H1 (cell line): ENCODE results near the gene NSUN4. TPM values are rescaled to one million over a fixed set of nuclear protein-coding genes. Genes with fewer than 3 reads are reported as not detected.

Experiments used
- CTCF ChIA-PET: fragments of 300-600 bp; sonication (Branson Sonifier 250); formaldehyde crosslinking; loops from one replicate; lab custom pipeline; 2021; ENCODE audit not compliant: partially characterized antibody; lab: Charles Lee
- POLR2A ChIA-PET: fragments of 300-600 bp; sonication (Branson Sonifier 250); formaldehyde crosslinking; loops from one replicate; lab custom pipeline; 2021; ENCODE audit warnings: inconsistent platforms; ENCODE audit not compliant: partially characterized antibody; lab: Charles Lee
- DNase-seq, 2 experiments: peaks; one replicate each; pipeline versions ENCODE4 v3.0.0 to v3.0.0-alpha.2; 2010 to 2022; ENCODE audit warnings: low spot score in 2 of 2, low read depth in 1 of 2, mixed read lengths in 1 of 2
- FAIRE-seq: peaks from 2 replicates; lab custom pipeline; 2011; peaks lifted over from hg19 to GRCh38; lab: Jason Lieb, UNC
- H2AFZ ChIP-seq: 2 replicates; pipeline ENCODE4 v1.8.1; 2012; ENCODE audit warnings: low read length, inconsistent platforms
- H2AK5ac ChIP-seq: 2 replicates; pipeline ENCODE4 v1.6.1; 2013; ENCODE audit warnings: low read depth, low read length
- H2BK120ac ChIP-seq: replicated peaks from 2 replicates; pipeline ENCODE3; 2013; ENCODE audit warnings: low read depth, low read length, inconsistent platforms
- H2BK12ac ChIP-seq: 2 replicates; pipeline ENCODE4 v1.6.1; 2013; ENCODE audit warnings: low read depth, low read length
- H2BK15ac ChIP-seq: 2 replicates; pipeline ENCODE4 v1.6.1; 2013; ENCODE audit warnings: low read length
- H2BK20ac ChIP-seq: 2 replicates; pipeline ENCODE4 v1.6.1; 2013; ENCODE audit warnings: low read length
- H2BK5ac ChIP-seq: 2 replicates; pipeline ENCODE4 v1.6.1; 2013; ENCODE audit warnings: low read depth, low read length
- H3K14ac ChIP-seq: 2 replicates; pipeline ENCODE4 v1.6.1; 2013; ENCODE audit warnings: inconsistent platforms; ENCODE audit not compliant: insufficient read length
- H3K18ac ChIP-seq: 2 replicates; pipeline ENCODE4 v1.6.1; 2013; ENCODE audit warnings: low read length; ENCODE audit errors: extremely low read depth
- H3K23ac ChIP-seq: 2 replicates; pipeline ENCODE4 v1.6.1; 2013; ENCODE audit warnings: inconsistent platforms; ENCODE audit not compliant: insufficient read length
- H3K23me2 ChIP-seq: 2 replicates; pipeline ENCODE4 v1.6.1; 2013; ENCODE audit warnings: low read depth, low read length
- H3K27ac ChIP-seq: 2 replicates; pipeline ENCODE4 v1.6.1; 2011; ENCODE audit warnings: low read depth, low read length, inconsistent platforms
- H3K27me3 ChIP-seq, 4 experiments: replicated peaks in 1 of 4; 1 replicate in 1 of 4; 2 replicates in 3 of 4; pipeline versions ENCODE4 v1.6.1 to v1.8.1; 2011 to 2013; ENCODE audit warnings: low read length in 3 of 4, mild to moderate bottlenecking in 3 of 4, inconsistent platforms in 2 of 4, mixed read lengths in 2 of 4, moderate library complexity in 1 of 4; ENCODE audit not compliant: control insufficient read depth in 3 of 4, insufficient read depth in 3 of 4; ENCODE audit errors: extremely low read depth in 1 of 4
- H3K36me3 ChIP-seq, 4 experiments: 2 replicates each; pipeline versions ENCODE4 v1.6.1 to v1.8.1; 2011 to 2013; ENCODE audit warnings: mild to moderate bottlenecking in 4 of 4, low read length in 3 of 4, moderate library complexity in 2 of 4, control low read depth in 1 of 4, inconsistent platforms in 1 of 4; ENCODE audit not compliant: insufficient read depth in 4 of 4, control insufficient read depth in 2 of 4
- H3K4ac ChIP-seq: replicated peaks from 2 replicates; pipeline ENCODE3; 2013; ENCODE audit warnings: low read length, low read depth, mixed read lengths, inconsistent platforms; ENCODE audit not compliant: insufficient read length
- H3K4me1 ChIP-seq, 4 experiments: replicated peaks in 1 of 4; 1 replicate in 1 of 4; 2 replicates in 3 of 4; pipeline versions ENCODE4 v1.6.1 to v1.8.1; 2011 to 2013; ENCODE audit warnings: low read length in 3 of 4, inconsistent platforms in 2 of 4, mixed read lengths in 1 of 4; ENCODE audit not compliant: insufficient read depth in 4 of 4, control insufficient read depth in 3 of 4
- H3K4me2 ChIP-seq, 2 experiments: 2 replicates each; pipeline versions ENCODE4 v1.6.1 to v1.8.1; 2011 to 2013; ENCODE audit warnings: low read depth in 2 of 2, low read length in 2 of 2, control low read depth in 1 of 2, inconsistent platforms in 1 of 2, mild to moderate bottlenecking in 1 of 2; ENCODE audit not compliant: insufficient read depth in 1 of 2
- H3K4me3 ChIP-seq, 4 experiments: fragments of 200-600, 300-600 bp in 1 of 4; sonication (generic), shearing (Covaris generic), sonication (Bioruptor Twin) in 1 of 4; 2 replicates each; pipeline versions ENCODE4 v1.5.1 to v1.8.1; 2011 to 2016; ENCODE audit warnings: low read length in 4 of 4, low read depth in 3 of 4, control low read depth in 2 of 4, inconsistent platforms in 2 of 4, mild to moderate bottlenecking in 2 of 4, mixed read lengths in 1 of 4, moderate library complexity in 1 of 4; ENCODE audit not compliant: insufficient read depth in 2 of 4; ENCODE audit errors: extremely low read depth in 1 of 4
- H3K56ac ChIP-seq: replicated peaks from 2 replicates; pipeline ENCODE3; 2013; ENCODE audit warnings: low read depth, mild to moderate bottlenecking, mixed read lengths, low read length, inconsistent platforms; ENCODE audit not compliant: insufficient read length
- H3K79me1 ChIP-seq: 2 replicates; pipeline ENCODE4 v1.6.1; 2013; ENCODE audit warnings: low read depth, low read length, control low read depth
- H3K79me2 ChIP-seq, 2 experiments: 2 replicates each; pipeline versions ENCODE4 v1.6.1 to v1.8.1; 2012 to 2013; ENCODE audit warnings: low read length in 2 of 2, mild to moderate bottlenecking in 2 of 2, inconsistent platforms in 1 of 2; ENCODE audit not compliant: insufficient read depth in 2 of 2, control insufficient read depth in 1 of 2
- H3K9ac ChIP-seq, 4 experiments: replicated peaks in 1 of 4; 1 replicate in 1 of 4; 2 replicates in 3 of 4; pipeline versions ENCODE4 v1.6.1 to v1.8.1; 2011 to 2013; ENCODE audit warnings: low read depth in 3 of 4, low read length in 3 of 4, control low read depth in 2 of 4, mild to moderate bottlenecking in 2 of 4, moderate library complexity in 2 of 4, inconsistent platforms in 1 of 4; ENCODE audit errors: extremely low read depth in 1 of 4
- H3K9me3 ChIP-seq, 2 experiments: 2 replicates each; pipeline versions ENCODE4 v1.6.1 to v1.8.1; 2012 to 2013; ENCODE audit warnings: mild to moderate bottlenecking in 2 of 2, moderate library complexity in 2 of 2, control low read depth in 1 of 2, inconsistent platforms in 1 of 2, low read depth in 1 of 2, low read length in 1 of 2, mixed read lengths in 1 of 2; ENCODE audit not compliant: insufficient read depth in 2 of 2
- H4K20me1 ChIP-seq, 2 experiments: replicated peaks in 1 of 2; 2 replicates each; pipeline versions ENCODE3 to v1.8.1; 2011 to 2013; ENCODE audit warnings: inconsistent platforms in 2 of 2, low read length in 2 of 2, mild to moderate bottlenecking in 1 of 2; ENCODE audit not compliant: insufficient read depth in 2 of 2, control insufficient read depth in 1 of 2
- H4K5ac ChIP-seq: 2 replicates; pipeline ENCODE4 v1.6.1; 2013; ENCODE audit warnings: low read length, low read depth, mixed read lengths, inconsistent platforms; ENCODE audit not compliant: insufficient read length
- H4K8ac ChIP-seq: 2 replicates; pipeline ENCODE4 v1.8.0; 2013; ENCODE audit warnings: mild to moderate bottlenecking, moderate library complexity, low read length, inconsistent platforms; ENCODE audit not compliant: insufficient read depth; ENCODE audit errors: extremely low read depth
- H4K91ac ChIP-seq: replicated peaks from 2 replicates; pipeline ENCODE3; 2013; ENCODE audit warnings: low read length, mixed read lengths, inconsistent platforms; ENCODE audit not compliant: insufficient read length
- ASH2L ChIP-seq: fragments of 200-600, 300-600 bp; sonication (generic); IDR thresholded peaks from one replicate; pipeline ENCODE4 v1.7.1; 2017; ENCODE audit warnings: low read length
- CTBP2 ChIP-seq: IDR thresholded peaks from 2 replicates; pipeline ENCODE4 v1.7.0; 2011; ENCODE audit warnings: borderline replicate concordance, mild to moderate bottlenecking, moderate library complexity, mixed read lengths, low read length; ENCODE audit not compliant: insufficient read depth, insufficient read length
- GABPA ChIP-seq: IDR thresholded peaks from 2 replicates; pipeline ENCODE4 v1.6.1; 2011; ENCODE audit warnings: mild to moderate bottlenecking, low read length, moderate library complexity, borderline replicate concordance; ENCODE audit not compliant: insufficient read depth
- KDM4A ChIP-seq: IDR thresholded peaks from one replicate; pipeline ENCODE4 v1.7.1; 2012; ENCODE audit warnings: low read depth, mild to moderate bottlenecking, moderate library complexity, low read length, inconsistent platforms; ENCODE audit not compliant: severe bottlenecking
- NANOG ChIP-seq: IDR thresholded peaks from 2 replicates; pipeline ENCODE4 v1.6.1; 2011; ENCODE audit warnings: low read length, low read depth, mild to moderate bottlenecking, inconsistent platforms; ENCODE audit not compliant: insufficient read depth, poor library complexity, severe bottlenecking
- PHF8 ChIP-seq: fragments of 200-600 bp; sonication (generic); conservative IDR thresholded peaks from 2 replicates; pipeline ENCODE4 v1.7.1; 2012; ENCODE audit warnings: low read depth, mild to moderate bottlenecking, inconsistent platforms, low read length, moderate library complexity
- POLR2AphosphoS5 ChIP-seq: IDR thresholded peaks from 2 replicates; pipeline ENCODE4 v1.6.1; 2011; ENCODE audit warnings: low read depth, low read length
- RAD21 ChIP-seq, 2 experiments: IDR thresholded peaks in 1 of 2; conservative IDR thresholded peaks in 1 of 2; 2 replicates each; pipeline ENCODE4 v1.6.1; 2011; ENCODE audit warnings: low read depth in 2 of 2, low read length in 2 of 2, improper control_type of control experiment in 1 of 2, inconsistent platforms in 1 of 2, mild to moderate bottlenecking in 1 of 2, moderate library complexity in 1 of 2
- SP4 ChIP-seq: IDR thresholded peaks from 2 replicates; pipeline ENCODE4 v1.6.1; 2012; ENCODE audit warnings: low read length, inconsistent platforms
- TAF1 ChIP-seq: IDR thresholded peaks from 2 replicates; pipeline ENCODE4 v1.6.1; 2011; ENCODE audit warnings: mild to moderate bottlenecking, low read depth, low read length
- TBP ChIP-seq: IDR thresholded peaks from 2 replicates; pipeline ENCODE4 v1.6.1; 2011; ENCODE audit warnings: low read depth, low read length, improper control_type of control experiment
- ZNF274 ChIP-seq: IDR thresholded peaks from 2 replicates; pipeline ENCODE4 v1.7.0; 2012; ENCODE audit warnings: low read length, borderline replicate concordance; ENCODE audit errors: extremely low read depth
- WGBS, 2 experiments: shearing (Covaris generic) in 1 of 2; methylation state at CpG; one replicate each; pipeline versions ENCODE4 v1.1.6 to v1.1.7; 2013 to 2015; ENCODE audit warnings: low lambda C conversion rate in 2 of 2, mixed read lengths in 2 of 2, inconsistent platforms in 1 of 2, low coverage in 1 of 2, missing lambda C conversion rate in 1 of 2; ENCODE audit not compliant: insufficient replicate concordance in 2 of 2, insufficient coverage in 1 of 2, insufficient read length in 1 of 2; ENCODE audit errors: extremely low coverage in 1 of 2, missing lambda C conversion rate in 1 of 2; 5-methylcytosine and 5-hydroxymethylcytosine counted together
- polyA plus RNA-seq, 7 experiments: library from polyadenylated mRNA; depleted of rRNA in 3 of 7; stranded (reverse) in 5 of 7; unstranded in 2 of 7; fragments of >200 nt in 5 of 7; fragments of 200-250 nt in 2 of 7; gene quantifications; 1 replicate in 5 of 7; 2 replicates in 1 of 7; 4 replicates in 1 of 7; pipeline versions ENCODE4 v1.2.1 to v1.2.3, GENCODE V29; 2011 to 2013; ENCODE audit warnings: missing spikeins in 2 of 7, mixed read lengths in 2 of 7
- total RNA-seq: library from RNA; stranded (reverse); fragmentation: NEBNext Ultra II Directional; extraction: Animal tissue kit (Norgen Biotek cat#: 25700); gene quantifications from 2 replicates; pipeline ENCODE4 v1.2.1, GENCODE V29; 2021
- TF ChIP-seq, protein P1 (sequence below): IDR thresholded peaks from 2 replicates; pipeline ENCODE4 v1.6.1; 2012; ENCODE audit warnings: inconsistent platforms

The NSUN4 gene
- total and polyA plus RNA-seq, 2 of the 8 experiments (the other 6 are each of a cell fraction or from before 2014, with no cell fraction given): 9.7 to 15.7 TPM

DNA sequence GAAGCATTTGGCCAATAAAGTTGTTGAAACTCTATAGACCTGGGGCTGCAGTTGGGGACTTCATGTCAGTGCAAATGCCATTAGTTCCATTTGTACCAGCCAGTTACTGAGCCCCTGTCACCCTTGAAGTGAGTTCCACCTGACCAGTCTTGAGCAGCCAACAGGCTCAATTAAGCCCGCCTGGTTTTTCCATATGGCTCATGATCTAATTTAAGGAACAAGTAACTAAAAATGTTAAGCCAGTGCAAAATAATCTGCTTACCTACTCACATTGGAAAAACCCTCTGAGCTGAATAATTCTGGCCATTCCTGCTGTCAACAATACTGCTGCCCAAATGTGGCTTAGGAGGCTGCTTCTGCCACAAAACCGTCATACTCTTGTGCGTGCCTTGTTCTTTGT, 21.6 kb downstream of the NSUN4 start:
- Histone ChIP-seq H3K36me3 (peaks cover 10 to 49% (median 20%) of the 10 kb centered on the region in 4 experiments), H2BK15ac (no peak overlapping the region), H3K9ac (no peak overlapping the region), H3K79me1 (no peaks in the 10 kb centered on the region), H2BK5ac (no peak overlapping the region), H2AFZ (no peak overlapping the region), H4K20me1 (peaks cover 0 to 2% of the 10 kb centered on the region in 2 experiments), H3K27me3 (no peaks in the 10 kb centered on the region), H3K4me1 (no peaks in the 10 kb centered on the region), H3K14ac (no peak overlapping the region), H3K4me2 (no peak overlapping the region), H3K4me3 (no peak overlapping the region), H2BK20ac (no peak overlapping the region), H4K91ac (no peak overlapping the region), H3K56ac (no peak overlapping the region), H3K23me2 (no peaks in the 10 kb centered on the region), H3K18ac (no peak overlapping the region), H4K8ac (no peak overlapping the region), H3K9me3 (no peaks in the 10 kb centered on the region), H2AK5ac (no peak overlapping the region), H3K4ac (no peak overlapping the region), H3K79me2 (no peaks in the 10 kb centered on the region), H2BK120ac (no peak overlapping the region), H3K23ac (no peak overlapping the region), H2BK12ac (no peak overlapping the region), H3K27ac (no peak overlapping the region), H4K5ac (no peak overlapping the region)
- FAIRE-seq: no peak
- CTCF ChIA-PET: interaction anchor here (0.6 to 1.6 kb wide), 3 partner anchors 10 to 51 kb away, joined by 3 to 5 read pairs (median 3); no protein-coding TSS in a partner anchor
- DNase-seq: no peak
- POLR2A ChIA-PET: interaction anchor here (1.0 to 1.5 kb wide), 4 partner anchors 17 to 45 kb away, joined by 3 to 4 read pairs (median 3); no protein-coding TSS in a partner anchor
- 96% methylated on average over 3 of the region's 3 CpGs; no CpG with 5 or more reads in 1 of the 2 experiments for WGBS, 2 experiments
- no peak for TF ChIP-seq KDM4A
- TF ChIP-seq NANOG: no peak
- no peak for TF ChIP-seq ZNF274
- TF ChIP-seq TAF1: no peak
- TF ChIP-seq, protein P1, sequence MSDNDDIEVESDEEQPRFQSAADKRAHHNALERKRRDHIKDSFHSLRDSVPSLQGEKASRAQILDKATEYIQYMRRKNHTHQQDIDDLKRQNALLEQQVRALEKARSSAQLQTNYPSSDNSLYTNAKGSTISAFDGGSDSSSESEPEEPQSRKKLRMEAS: no peak
- no peak for TF ChIP-seq GABPA
- no peak for TF ChIP-seq SP4
- no peak for TF ChIP-seq RAD21 (IDR thresholded peaks at IDR 0.05 in 1 of 2, conservative IDR thresholded peaks at IDR 0.05 in 1 of 2; ENCODE audit: low read depth in 2 of 2, low read length in 2 of 2)
- no peak for TF ChIP-seq POLR2AphosphoS5
- no peak for TF ChIP-seq TBP
- TF ChIP-seq CTBP2: no peak
- TF ChIP-seq PHF8: no peak
- no peak for TF ChIP-seq ASH2L
